ENCODE results near the gene TMEM273.

- TF ChIP-seq CTCF (IDR thresholded peaks at IDR 0.05), result no peak
- no peak for TF ChIP-seq POLR2A (IDR thresholded peaks at IDR 0.05)
Observed at GRCh38 chr10:49191349-49191748, 3.2 kb upstream of the TMEM273 start.

All from tibial nerve (tissue), 3 donors.